ENCODE measurements around the gene GDI2.

The GDI2 gene

GRCh38 chr10:5765617-5766016 is 47.6 kb downstream of the GDI2 start:
- Histone ChIP-seq H3K36me3 (replicated peaks; ENCODE audit: low read depth, low read length) (peaks cover 63% of the 10 kb centered on the region), H3K4me3 (ENCODE audit: low read length) (no peak overlapping the region)

GRCh38 chr10:5764422-5765297 is 48.6 kb downstream of the GDI2 start:
- H3K9ac ChIP-seq (ENCODE audit: low read length) = no peak overlapping the region
- H3K4me1 ChIP-seq (ENCODE audit: low read length) = no peaks in the 10 kb centered on the region
- H4K20me1 ChIP-seq (ENCODE audit: insufficient read depth, low read length) = 0 out of 2 replicates have a peak, but pooled peaks cover 4% of the 10 kb centered on the region
- H2AFZ ChIP-seq (ENCODE audit: low read depth, low read length) = no peak overlapping the region
- no peak overlapping the region for H3K4me2 ChIP-seq (ENCODE audit: low read length)
- H3K36me3 ChIP-seq (replicated peaks; ENCODE audit: low read depth, low read length) = peaks cover 66% of the 10 kb centered on the region
- peaks cover 20% of the 10 kb centered on the region for H3K79me2 ChIP-seq (ENCODE audit: low read length)
- TF ChIP-seq, protein P1, sequence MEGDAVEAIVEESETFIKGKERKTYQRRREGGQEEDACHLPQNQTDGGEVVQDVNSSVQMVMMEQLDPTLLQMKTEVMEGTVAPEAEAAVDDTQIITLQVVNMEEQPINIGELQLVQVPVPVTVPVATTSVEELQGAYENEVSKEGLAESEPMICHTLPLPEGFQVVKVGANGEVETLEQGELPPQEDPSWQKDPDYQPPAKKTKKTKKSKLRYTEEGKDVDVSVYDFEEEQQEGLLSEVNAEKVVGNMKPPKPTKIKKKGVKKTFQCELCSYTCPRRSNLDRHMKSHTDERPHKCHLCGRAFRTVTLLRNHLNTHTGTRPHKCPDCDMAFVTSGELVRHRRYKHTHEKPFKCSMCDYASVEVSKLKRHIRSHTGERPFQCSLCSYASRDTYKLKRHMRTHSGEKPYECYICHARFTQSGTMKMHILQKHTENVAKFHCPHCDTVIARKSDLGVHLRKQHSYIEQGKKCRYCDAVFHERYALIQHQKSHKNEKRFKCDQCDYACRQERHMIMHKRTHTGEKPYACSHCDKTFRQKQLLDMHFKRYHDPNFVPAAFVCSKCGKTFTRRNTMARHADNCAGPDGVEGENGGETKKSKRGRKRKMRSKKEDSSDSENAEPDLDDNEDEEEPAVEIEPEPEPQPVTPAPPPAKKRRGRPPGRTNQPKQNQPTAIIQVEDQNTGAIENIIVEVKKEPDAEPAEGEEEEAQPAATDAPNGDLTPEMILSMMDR (IDR thresholded peaks at IDR 0.05; ENCODE audit: low read depth, low read length) = no peak
- no peak for TF ChIP-seq EZH2phosphoT487 (IDR thresholded peaks at IDR 0.05; ENCODE audit: low read depth)
- no peak overlapping the region for H3K4me3 ChIP-seq (ENCODE audit: low read length)
- H3K27me3 ChIP-seq (ENCODE audit: low read depth, low read length) = no peaks in the 10 kb centered on the region
- H3K27ac ChIP-seq (ENCODE audit: low read length) = no peak overlapping the region
- H3K9me3 ChIP-seq (ENCODE audit: insufficient read depth, low read length) = no peaks in the 10 kb centered on the region

More at GRCh38 chr10:5765617-5766016, 47.6 kb downstream of the GDI2 start:
- no peaks in the 10 kb centered on the region for H3K27me3 ChIP-seq (ENCODE audit: low read depth, low read length)
- 0 out of 2 replicates have a peak, but pooled peaks cover 4% of the 10 kb centered on the region for H4K20me1 ChIP-seq (ENCODE audit: insufficient read depth, low read length)
- H3K4me1 ChIP-seq (ENCODE audit: low read length) = no peaks in the 10 kb centered on the region
- peaks cover 23% of the 10 kb centered on the region for H3K79me2 ChIP-seq (ENCODE audit: low read length)
- no peak overlapping the region for H3K27ac ChIP-seq (ENCODE audit: low read length)
- H3K9me3 ChIP-seq (ENCODE audit: insufficient read depth, low read length) = no peaks in the 10 kb centered on the region
- no peak overlapping the region for H2AFZ ChIP-seq (ENCODE audit: low read depth, low read length)
- TF ChIP-seq EZH2phosphoT487 (IDR thresholded peaks at IDR 0.05; ENCODE audit: low read depth) = no peak
- TF ChIP-seq, protein P1 (IDR thresholded peaks at IDR 0.05; ENCODE audit: low read depth, low read length) = no peak
- H3K4me2 ChIP-seq (ENCODE audit: low read length) = no peak overlapping the region
- H3K9ac ChIP-seq (ENCODE audit: low read length) = no peak overlapping the region

- no peaks in the 10 kb centered on the region for H4K20me1 ChIP-seq (ENCODE audit: insufficient read depth, low read length)
- H3K4me1 ChIP-seq (ENCODE audit: low read length) = no peaks in the 10 kb centered on the region
- TF ChIP-seq EZH2phosphoT487 (IDR thresholded peaks at IDR 0.05; ENCODE audit: low read depth) = no peak
- H3K9ac ChIP-seq (ENCODE audit: low read length) = no peak overlapping the region
- no peak overlapping the region for H3K27ac ChIP-seq (ENCODE audit: low read length)
- H3K36me3 ChIP-seq (replicated peaks; ENCODE audit: low read depth, low read length) = peaks cover 63% of the 10 kb centered on the region
- H3K4me3 ChIP-seq (ENCODE audit: low read length) = no peak overlapping the region
- H3K27me3 ChIP-seq (ENCODE audit: low read depth, low read length) = no peaks in the 10 kb centered on the region
- no peak overlapping the region for H2AFZ ChIP-seq (ENCODE audit: low read depth, low read length)
- H3K79me2 ChIP-seq (ENCODE audit: low read length) = peaks cover under 1% of the 10 kb centered on the region; the same call in 1 of the 2 replicates
- no peak overlapping the region for H3K4me2 ChIP-seq (ENCODE audit: low read length)
- H3K9me3 ChIP-seq (ENCODE audit: insufficient read depth, low read length) = no peaks in the 10 kb centered on the region
Observed at GRCh38 chr10:5762531-5762930, 50.7 kb downstream of the GDI2 start.

DNA sequence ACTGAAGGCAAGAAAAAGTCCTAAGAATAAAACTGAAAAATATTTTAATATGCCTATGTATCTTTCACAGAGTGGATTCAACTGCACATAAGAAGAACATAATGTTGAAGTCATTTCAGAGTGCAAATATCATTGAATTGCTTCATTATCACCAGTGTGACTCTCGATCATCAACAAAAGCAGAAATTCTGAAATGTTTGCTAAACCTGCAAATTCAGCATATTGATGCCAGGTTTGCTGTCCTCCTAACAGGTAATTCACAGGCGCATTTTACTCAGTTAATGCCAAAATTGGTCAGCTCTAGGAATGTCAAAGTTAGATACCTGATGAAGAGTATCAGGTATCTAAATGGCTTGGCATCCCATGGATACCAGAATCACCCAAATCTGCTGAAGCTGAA is 52.0 kb downstream of the GDI2 start:
- no peaks in the 10 kb centered on the region for H4K20me1 ChIP-seq (ENCODE audit: insufficient read depth, low read length)
- TF ChIP-seq, protein P1 (IDR thresholded peaks at IDR 0.05; ENCODE audit: low read depth, low read length) = no peak
- TF ChIP-seq EZH2phosphoT487 (IDR thresholded peaks at IDR 0.05; ENCODE audit: low read depth) = no peak
- no peaks in the 10 kb centered on the region for H3K79me2 ChIP-seq (ENCODE audit: low read length)
- no peaks in the 10 kb centered on the region for H3K4me1 ChIP-seq (ENCODE audit: low read length)
- H3K36me3 ChIP-seq (replicated peaks; ENCODE audit: low read depth, low read length) = peaks cover 58% of the 10 kb centered on the region
- no peaks in the 10 kb centered on the region for H3K27me3 ChIP-seq (ENCODE audit: low read depth, low read length)
- no peak overlapping the region for H3K4me2 ChIP-seq (ENCODE audit: low read length)
- H3K9me3 ChIP-seq (ENCODE audit: insufficient read depth, low read length) = no peaks in the 10 kb centered on the region
- H2AFZ ChIP-seq (ENCODE audit: low read depth, low read length) = no peak overlapping the region
- no peak overlapping the region for H3K4me3 ChIP-seq (ENCODE audit: low read length)
- no peak overlapping the region for H3K9ac ChIP-seq (ENCODE audit: low read length)
- H3K27ac ChIP-seq (ENCODE audit: low read length) = no peak overlapping the region
